LNCAP (cell line): ENCODE data around the gene TXNRD3.

Experiments used
- CTCF ChIP-seq: fragments of 450-650 bp; IDR thresholded peaks from 2 replicates; pipeline ENCODE4 v1.5.1; 2017; ENCODE audit warnings: mild to moderate bottlenecking

The TXNRD3 gene

GRCh38 chr3:126679318-126679751 is 24.4 kb upstream of the TXNRD3 start:
- TF ChIP-seq CTCF, result peak; percentile 96

GRCh38 chr3:126678693-126679317 is 23.9 kb upstream of the TXNRD3 start:
- no peak for TF ChIP-seq CTCF

- TF ChIP-seq CTCF, result no peak
Measured at GRCh38 chr3:126677862-126678503, 23.1 kb upstream of the TXNRD3 start.

GRCh38 chr3:126676919-126677705 is 22.2 kb upstream of the TXNRD3 start:
- TF ChIP-seq CTCF, result no peak

- TF ChIP-seq CTCF, result no peak
Measured at GRCh38 chr3:126672741-126673140, 17.8 kb upstream of the TXNRD3 start.

GRCh38 chr3:126672340-126672739 is 17.4 kb upstream of the TXNRD3 start:
- TF ChIP-seq CTCF, result no peak

GRCh38 chr3:126671521-126671920 is 16.6 kb upstream of the TXNRD3 start:
- TF ChIP-seq CTCF, result no peak
